Nephron progenitor cell (in vitro differentiated cells): ENCODE data around the gene ATP1A2.

Experiments used
- DNase-seq: peaks from one replicate; pipeline ENCODE4 v3.0.0; 2021
- H3K27ac Mint-ChIP-seq: 2 replicates; pipeline ENCODE4 v1.8.0; 2021; ENCODE audit warnings: mild to moderate bottlenecking, moderate library complexity, mixed read lengths
- H3K27me3 Mint-ChIP-seq: 2 replicates; pipeline ENCODE4 v1.8.0; 2021; ENCODE audit warnings: mild to moderate bottlenecking, low read depth, mixed read lengths; ENCODE audit not compliant: poor library complexity
- H3K36me3 Mint-ChIP-seq: 2 replicates; pipeline ENCODE4 v1.8.0; 2021; ENCODE audit warnings: low read depth, mixed read lengths
- H3K4me1 Mint-ChIP-seq: 2 replicates; pipeline ENCODE4 v1.8.0; 2021; ENCODE audit warnings: mixed read lengths
- H3K4me3 Mint-ChIP-seq: 2 replicates; pipeline ENCODE4 v1.8.0; 2021; ENCODE audit warnings: mild to moderate bottlenecking, moderate library complexity, mixed read lengths
- H3K9me3 Mint-ChIP-seq: 2 replicates; pipeline ENCODE4 v1.8.0; 2021; ENCODE audit warnings: mild to moderate bottlenecking, moderate library complexity, mixed read lengths
- CTCF ChIP-seq: fragments of 200-600 bp; sonication (generic); IDR thresholded peaks from 2 replicates; pipeline ENCODE4 v1.5.0; 2021; ENCODE audit warnings: antibody characterized with exemption

The ATP1A2 gene

GRCh38 chr1:160089883-160090282 lies 25.7 kb upstream of the ATP1A2 start:
- TF ChIP-seq CTCF, result no peak
- no peaks in the 10 kb centered on the region for H3K36me3 Mint-ChIP-seq
- H3K27ac Mint-ChIP-seq, result no peak overlapping the region
- H3K27me3 Mint-ChIP-seq, result peaks cover 31% of the 10 kb centered on the region
- DNase-seq, result no peak
- H3K9me3 Mint-ChIP-seq, result no peaks in the 10 kb centered on the region
- no peak overlapping the region for H3K4me3 Mint-ChIP-seq
- H3K4me1 Mint-ChIP-seq, result peaks cover 14% of the 10 kb centered on the region

- H3K27me3 Mint-ChIP-seq, result peaks cover 22% of the 10 kb centered on the region
- H3K9me3 Mint-ChIP-seq, result no peaks in the 10 kb centered on the region
- TF ChIP-seq CTCF, result no peak
- no peak overlapping the region for H3K4me3 Mint-ChIP-seq
- no peak overlapping the region for H3K27ac Mint-ChIP-seq
- peaks cover 14% of the 10 kb centered on the region for H3K4me1 Mint-ChIP-seq
- H3K36me3 Mint-ChIP-seq, result no peaks in the 10 kb centered on the region
- no peak for DNase-seq
Measured at GRCh38 chr1:160090760-160091159, 24.8 kb upstream of the ATP1A2 start.

- Mint-ChIP-seq H3K27me3 (peaks cover 14% of the 10 kb centered on the region), H3K27ac (no peak overlapping the region), H3K9me3 (no peaks in the 10 kb centered on the region), H3K4me1 (peaks cover 24% of the 10 kb centered on the region), H3K36me3 (no peaks in the 10 kb centered on the region), H3K4me3 (no peak overlapping the region)
- TF ChIP-seq CTCF, result no peak
- DNase-seq, result no peak
Measured at GRCh38 chr1:160091666-160092223, 23.8 kb upstream of the ATP1A2 start.

GRCh38 chr1:160092366-160093068 lies 23.0 kb upstream of the ATP1A2 start:
- Mint-ChIP-seq H3K9me3 (no peaks in the 10 kb centered on the region), H3K27me3 (peaks cover 14% of the 10 kb centered on the region), H3K36me3 (no peaks in the 10 kb centered on the region), H3K4me3 (no peak overlapping the region), H3K4me1 (peaks cover 32% of the 10 kb centered on the region), H3K27ac (no peak overlapping the region)
- TF ChIP-seq CTCF, result no peak
- no peak for DNase-seq

GRCh38 chr1:160093069-160093395 lies 22.5 kb upstream of the ATP1A2 start:
- no peak for TF ChIP-seq CTCF
- peaks cover 36% of the 10 kb centered on the region for H3K4me1 Mint-ChIP-seq
- H3K36me3 Mint-ChIP-seq, result no peaks in the 10 kb centered on the region
- no peaks in the 10 kb centered on the region for H3K9me3 Mint-ChIP-seq
- DNase-seq, result no peak
- H3K4me3 Mint-ChIP-seq, result no peak overlapping the region
- no peak overlapping the region for H3K27ac Mint-ChIP-seq
- H3K27me3 Mint-ChIP-seq, result peaks cover 14% of the 10 kb centered on the region
